HG03095 (cell line): ENCODE results near the gene ATF6B.
"Not testable (repeated sequence)": the region's sequence is repeated elsewhere in the genome, so short reads cannot be mapped to it uniquely, and the experiment has no call there.

ENCODE experiments used
- ATAC-seq: cut with Tn5 transposase; IDR thresholded peaks from one replicate; pipeline ENCODE4 v1.9.1; 2021; ENCODE audit warnings: moderate library complexity; ENCODE audit not compliant: unreplicated experiment

ATF6B gene

GRCh38 chr6:32154514-32155161, 26.6 kb upstream of the ATF6B start:
- no peak for ATAC-seq

DNA sequence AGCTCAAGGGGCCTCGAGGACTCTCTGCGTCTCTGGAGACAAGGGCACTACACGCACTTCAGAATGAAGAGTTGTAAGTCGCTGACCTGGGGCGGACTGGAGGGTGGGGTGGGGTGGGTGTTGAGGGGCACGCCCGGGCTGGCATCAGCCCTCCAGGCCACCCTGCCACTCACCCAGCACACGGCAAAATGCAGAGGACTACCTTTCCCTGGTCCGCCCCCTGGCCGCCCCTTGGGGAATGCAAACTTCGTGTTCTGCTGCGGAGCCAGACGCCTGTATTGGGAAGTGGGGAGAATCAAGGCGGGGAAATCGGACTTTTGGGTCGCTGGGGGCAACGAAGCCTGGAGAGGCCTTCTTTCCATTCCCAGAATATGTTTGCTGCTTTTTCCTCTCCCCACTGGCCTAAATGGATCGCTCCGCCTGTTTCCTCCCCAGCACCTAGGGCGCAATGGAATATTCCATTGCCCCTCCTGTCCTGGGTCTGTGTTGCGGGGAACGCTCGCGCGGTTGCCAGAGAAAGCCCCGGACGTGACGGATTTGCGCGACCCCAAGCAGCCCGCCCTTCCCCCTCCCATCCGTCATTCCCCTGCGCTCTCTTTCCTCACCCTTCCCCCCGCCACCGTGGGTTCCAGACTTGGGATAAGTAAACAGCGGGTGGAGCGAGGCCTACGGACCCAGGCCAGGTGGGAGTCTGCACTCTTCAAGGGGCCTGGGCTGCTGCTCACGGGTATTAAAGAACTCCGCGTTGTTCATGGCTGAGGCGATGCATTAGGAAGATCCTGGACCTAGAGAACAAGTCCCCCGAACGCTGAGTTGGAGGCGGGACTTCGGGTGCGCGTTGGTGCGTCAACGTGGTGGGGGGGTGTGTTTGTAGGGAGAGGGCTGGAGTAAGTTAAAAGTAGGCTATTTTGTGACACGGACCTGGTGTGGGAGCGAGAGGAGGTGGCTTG, 25.8 kb upstream of the ATF6B start, which contains the start of gene PPT2:
TSS of gene PPT2 (plus strand) at position 578 of the 950 bp plus-strand sequence. CDS start 454 bp downstream, outside the sequence.
- ATAC-seq: no peak

DNA sequence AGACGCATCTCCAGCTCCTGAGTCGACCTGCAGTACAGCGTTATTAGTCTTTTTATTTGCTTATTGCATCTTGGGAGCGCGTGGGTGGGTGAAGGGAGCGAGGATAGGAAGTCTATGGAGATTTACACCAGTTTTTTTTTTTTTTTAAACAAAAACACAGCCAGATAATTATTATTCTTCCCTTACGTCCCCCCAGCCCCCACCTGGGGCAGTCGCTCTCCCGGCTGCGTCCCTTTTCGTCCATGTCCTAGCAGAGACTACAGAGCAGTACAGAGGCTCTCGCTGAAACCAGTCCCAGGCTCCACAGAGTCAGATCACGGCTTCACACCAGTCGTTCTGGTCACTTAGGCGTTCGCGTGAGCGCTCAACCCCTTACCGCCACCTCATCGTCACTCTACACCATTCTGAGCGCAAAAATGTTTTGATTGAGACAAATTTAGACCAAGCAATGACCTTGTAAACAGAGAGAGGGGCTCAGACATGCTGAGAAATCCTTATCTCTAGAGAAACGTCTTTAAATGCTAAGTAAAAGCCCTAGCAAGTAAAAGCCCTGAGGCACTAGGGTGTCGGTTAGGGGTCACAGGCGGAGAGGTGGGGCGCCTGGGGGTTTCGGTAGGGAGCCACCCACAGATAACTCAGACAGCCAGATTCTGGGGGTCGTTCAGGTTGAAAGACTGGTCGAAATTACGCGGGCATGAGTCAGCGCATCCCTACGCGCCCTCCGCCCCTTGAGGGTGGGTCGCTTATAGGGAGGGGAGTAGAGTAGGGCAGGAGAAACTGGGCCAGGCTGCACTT, 24.9 kb upstream of the ATF6B start:
- no peak for ATAC-seq

GRCh38 chr6:32151863-32152768, 24.1 kb upstream of the ATF6B start, which contains the start of gene PRRT1:
Gene PRRT1 (minus strand): TSS chr6:32151939. CDS start chr6:32151827, 112 bp downstream.
- no peak for ATAC-seq

- ATAC-seq: no peak
Measured at GRCh38 chr6:32151181-32151862, 23.3 kb upstream of the ATF6B start.

DNA sequence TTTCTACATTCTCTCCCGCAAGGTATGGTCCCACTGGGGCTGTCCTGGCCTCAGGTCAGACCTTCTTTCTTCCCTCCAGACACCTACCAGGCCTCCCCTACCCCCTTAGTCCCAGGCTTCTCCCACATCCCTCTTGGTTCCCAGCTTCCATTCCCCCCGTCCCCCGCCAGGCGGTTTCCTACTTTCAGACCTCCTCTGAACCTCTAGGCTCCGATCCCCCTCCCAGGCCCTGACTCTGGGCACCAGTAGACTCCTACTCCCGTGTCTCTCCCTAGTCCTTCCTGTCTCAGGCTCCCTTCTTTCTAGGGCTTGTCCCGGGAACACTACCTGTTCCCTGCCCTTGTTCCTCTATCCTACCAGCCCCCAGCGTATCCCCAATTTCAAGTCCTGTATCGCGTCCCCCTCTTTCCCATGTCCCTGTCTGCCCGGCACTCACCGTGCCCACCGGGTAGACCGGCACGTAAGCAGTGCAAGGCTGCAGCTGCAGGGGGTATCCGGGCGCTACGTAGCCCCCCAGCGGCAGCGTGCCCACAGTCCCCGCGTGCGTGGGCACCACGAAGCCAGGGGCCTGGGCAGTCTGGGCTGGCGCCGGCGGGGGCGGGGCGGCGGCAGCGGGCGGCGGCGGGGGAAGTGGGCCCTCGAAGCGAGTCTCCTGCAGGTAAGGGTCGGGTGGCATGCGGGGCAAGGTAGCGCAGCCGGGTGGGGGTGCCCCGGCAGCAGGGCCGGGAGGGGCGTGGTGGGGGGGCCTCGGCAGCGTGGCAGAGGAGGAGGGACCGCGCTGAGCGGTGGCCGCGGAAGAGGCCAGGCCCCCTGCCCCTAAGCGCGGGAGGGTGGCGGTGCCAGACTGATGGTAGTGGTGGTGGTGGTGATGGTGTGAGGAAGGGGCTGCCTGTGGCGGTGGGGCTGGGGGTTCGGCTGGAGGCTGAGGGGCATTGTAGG, 22.2 kb upstream of the ATF6B start:
- no peak for ATAC-seq

GRCh38 chr6:32149092-32149755, 21.2 kb upstream of the ATF6B start:
- no peak for ATAC-seq

GRCh38 chr6:32148289-32149091, 20.4 kb upstream of the ATF6B start:
- ATAC-seq: no peak

- ATAC-seq: no peak
Measured at GRCh38 chr6:32147401-32148132, 19.5 kb upstream of the ATF6B start.

GRCh38 chr6:32146687-32147086, 18.6 kb upstream of the ATF6B start:
- ATAC-seq: no peak

DNA sequence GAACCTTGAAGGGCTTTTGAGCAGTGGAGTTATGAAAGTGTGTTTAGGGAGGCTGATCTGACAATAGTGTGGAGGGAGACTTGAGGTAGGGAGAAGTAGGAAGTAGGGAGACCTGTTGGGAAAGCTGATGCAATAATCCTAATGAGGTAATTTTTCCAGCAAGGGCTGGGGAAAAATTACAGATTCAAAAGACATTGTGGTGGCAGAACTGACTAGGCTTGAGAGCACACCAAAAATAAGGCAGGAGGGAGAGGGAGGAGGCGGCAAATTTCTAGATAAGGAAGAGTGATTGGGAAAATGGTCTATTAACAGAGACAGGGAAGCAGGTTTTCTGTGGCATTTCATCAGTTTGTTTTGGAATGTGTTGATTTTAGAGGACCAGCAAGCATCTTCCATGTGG, 18.2 kb upstream of the ATF6B start:
- ATAC-seq: no peak

DNA sequence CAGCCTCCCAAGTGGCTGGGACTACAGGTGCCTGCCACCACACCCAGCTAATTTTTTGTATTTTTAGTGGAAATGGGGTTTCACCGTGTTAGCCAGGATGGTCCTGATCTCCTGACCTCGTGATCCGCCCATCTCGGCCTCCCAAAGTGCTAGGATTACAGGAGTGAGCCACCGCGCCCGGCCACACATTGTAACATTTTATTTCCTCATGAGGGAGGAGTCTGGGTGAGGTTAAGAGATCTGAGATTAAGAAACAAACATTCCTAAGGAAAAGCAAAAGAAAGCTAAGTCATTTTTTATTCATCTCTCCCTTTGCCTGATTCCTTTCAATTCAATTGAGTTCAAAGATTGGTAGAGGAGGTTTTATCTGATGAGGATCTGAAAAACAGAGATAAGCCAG, 16.2 kb upstream of the ATF6B start:
- not testable (repeated sequence) for ATAC-seq

- ATAC-seq: no peak
Measured at GRCh38 chr6:32140420-32141046, 12.5 kb upstream of the ATF6B start.

DNA sequence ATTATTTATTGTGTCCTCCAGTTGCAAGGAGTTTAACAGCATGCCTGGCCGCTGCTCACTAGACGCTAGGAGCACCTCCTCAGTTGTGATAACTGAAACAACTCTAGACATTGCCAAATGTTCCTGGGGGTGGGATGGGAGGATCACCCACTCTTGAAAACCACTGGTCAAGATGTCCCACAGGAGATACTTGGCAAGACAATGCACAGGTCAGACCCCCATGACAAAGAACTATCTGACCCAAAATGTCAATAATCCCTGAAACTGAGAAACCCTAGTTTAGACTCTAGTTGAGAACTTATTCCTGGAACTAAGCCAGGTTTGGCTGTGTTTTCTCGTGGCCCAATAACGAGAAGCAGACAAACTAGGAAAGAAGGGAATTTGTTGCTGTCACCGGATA, 11.5 kb upstream of the ATF6B start:
- no peak for ATAC-seq

DNA sequence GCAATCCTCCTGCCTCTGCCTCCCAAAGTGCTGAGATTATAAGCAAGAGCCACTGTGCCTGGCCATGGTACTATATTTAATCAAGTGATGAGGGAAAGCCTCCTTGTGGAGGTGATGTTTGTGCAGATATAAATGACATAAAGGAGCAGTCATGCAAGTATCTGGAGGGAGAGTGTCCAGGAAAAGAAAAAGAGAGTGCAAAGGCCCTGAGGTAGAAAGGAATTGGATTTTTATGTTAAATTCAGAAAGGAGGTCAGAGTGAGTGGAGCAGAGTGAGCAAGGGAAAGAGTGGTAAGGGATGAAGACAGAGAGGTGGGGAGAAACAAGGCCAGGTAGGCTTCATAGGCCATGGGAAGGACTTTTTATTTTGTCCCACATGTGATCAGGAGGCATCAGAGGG, 9.4 kb upstream of the ATF6B start:
- ATAC-seq: no peak

GRCh38 chr6:32133786-32134185, 5.7 kb upstream of the ATF6B start:
- no peak for ATAC-seq
